OCI-LY1 (cell line): Measurements from ENCODE around the gene HAGH.

Experiments used
- EZH2 ChIP-seq: fragments of 200-600 bp; sonication (generic), shearing (Covaris generic); IDR thresholded peaks from 2 replicates; pipeline ENCODE4 v1.8.0; 2017; ENCODE audit warnings: borderline replicate concordance, mixed run types, mild to moderate bottlenecking, antibody characterized with exemption, low read length, moderate library complexity, mixed read lengths
- TF ChIP-seq, protein P1 (sequence below): fragments of 200-600 bp; sonication (generic), shearing (Covaris generic); IDR thresholded peaks from 2 replicates; pipeline ENCODE4 v1.5.1; 2017; ENCODE audit warnings: mild to moderate bottlenecking, antibody characterized with exemption, low read length, moderate library complexity, mixed read lengths

DNA sequence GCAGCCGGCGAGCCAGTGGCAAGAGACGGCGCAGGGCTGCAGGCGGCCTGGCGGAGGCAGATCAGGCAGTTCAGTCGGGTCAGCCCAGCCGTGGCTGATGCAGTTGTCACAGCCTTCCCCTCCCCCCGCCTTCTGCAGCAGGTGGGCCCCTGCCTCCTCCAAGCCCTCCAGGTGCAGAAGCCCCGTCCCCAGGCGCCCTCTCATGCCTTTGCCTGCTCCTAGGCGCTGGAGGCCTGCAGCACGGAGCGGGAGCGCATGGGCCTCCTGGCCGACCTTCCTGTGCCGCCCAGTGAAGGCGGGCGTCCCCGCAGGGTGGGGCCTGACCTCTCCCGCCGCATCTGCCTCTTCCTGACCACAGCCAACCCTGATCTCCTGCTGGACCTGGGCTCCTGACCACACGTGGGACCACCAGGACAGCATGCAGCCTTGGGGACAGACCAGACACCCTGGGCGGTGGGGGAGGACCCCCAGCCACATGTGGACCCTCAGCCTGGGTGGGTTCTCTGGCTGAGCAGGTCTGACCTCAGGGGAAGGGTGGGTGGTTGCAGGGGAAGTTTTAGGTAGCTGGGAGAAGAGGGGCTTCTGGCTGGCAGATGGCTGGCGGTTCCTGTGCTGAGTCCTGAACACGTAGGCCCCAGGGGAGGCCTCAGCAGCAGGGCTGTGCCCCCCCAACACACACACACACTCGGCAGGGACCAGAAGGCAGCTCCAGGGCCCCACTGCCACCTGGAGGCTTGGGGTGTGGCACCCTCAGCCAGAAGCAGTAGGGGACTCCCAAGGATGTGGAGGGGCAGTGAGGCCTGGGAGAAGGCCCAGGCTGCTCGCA is 50.6 kb downstream of the HAGH start:
- TF ChIP-seq, protein P1, sequence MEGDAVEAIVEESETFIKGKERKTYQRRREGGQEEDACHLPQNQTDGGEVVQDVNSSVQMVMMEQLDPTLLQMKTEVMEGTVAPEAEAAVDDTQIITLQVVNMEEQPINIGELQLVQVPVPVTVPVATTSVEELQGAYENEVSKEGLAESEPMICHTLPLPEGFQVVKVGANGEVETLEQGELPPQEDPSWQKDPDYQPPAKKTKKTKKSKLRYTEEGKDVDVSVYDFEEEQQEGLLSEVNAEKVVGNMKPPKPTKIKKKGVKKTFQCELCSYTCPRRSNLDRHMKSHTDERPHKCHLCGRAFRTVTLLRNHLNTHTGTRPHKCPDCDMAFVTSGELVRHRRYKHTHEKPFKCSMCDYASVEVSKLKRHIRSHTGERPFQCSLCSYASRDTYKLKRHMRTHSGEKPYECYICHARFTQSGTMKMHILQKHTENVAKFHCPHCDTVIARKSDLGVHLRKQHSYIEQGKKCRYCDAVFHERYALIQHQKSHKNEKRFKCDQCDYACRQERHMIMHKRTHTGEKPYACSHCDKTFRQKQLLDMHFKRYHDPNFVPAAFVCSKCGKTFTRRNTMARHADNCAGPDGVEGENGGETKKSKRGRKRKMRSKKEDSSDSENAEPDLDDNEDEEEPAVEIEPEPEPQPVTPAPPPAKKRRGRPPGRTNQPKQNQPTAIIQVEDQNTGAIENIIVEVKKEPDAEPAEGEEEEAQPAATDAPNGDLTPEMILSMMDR = no peak
- no peak for TF ChIP-seq EZH2
